HG03039 (cell line): ENCODE results near the gene MRPL40.
A peak's percentile ranks its signal among the peaks of the same experiment; 100 is the strongest.

Experiments used
- ATAC-seq: cut with Tn5 transposase; IDR thresholded peaks from one replicate; pipeline ENCODE4 v1.9.1; 2021; ENCODE audit warnings: mild to moderate bottlenecking, moderate library complexity; ENCODE audit not compliant: unreplicated experiment

MRPL40 gene

GRCh38 chr22:19457828-19458428 is 25.6 kb downstream of the MRPL40 start:
- ATAC-seq, result no peak

DNA sequence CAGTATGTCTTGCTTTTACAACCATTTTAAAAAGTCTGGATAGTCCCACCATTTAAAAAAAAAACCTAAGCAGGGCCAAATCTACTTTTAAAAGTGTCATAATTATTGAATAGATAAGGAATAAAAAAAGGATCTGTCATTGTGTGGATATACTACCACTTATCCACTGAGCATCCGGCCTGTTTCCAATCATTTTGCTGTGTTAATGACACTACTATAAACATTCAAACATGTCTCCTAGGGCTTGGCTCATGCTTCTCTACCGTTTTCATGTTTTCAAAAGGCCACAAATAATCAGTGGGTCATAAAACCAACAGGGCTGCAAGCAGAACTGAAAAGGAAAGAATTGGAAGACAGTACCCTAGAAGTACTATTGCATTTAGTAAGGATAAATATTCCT is 27.7 kb downstream of the MRPL40 start:
- ATAC-seq, result no peak

GRCh38 chr22:19461506-19461905 is 29.2 kb downstream of the MRPL40 start:
- no peak for ATAC-seq

GRCh38 chr22:19463008-19463407 is 30.7 kb downstream of the MRPL40 start:
- ATAC-seq, result no peak

GRCh38 chr22:19463491-19464469 is 31.4 kb downstream of the MRPL40 start:
- no peak for ATAC-seq

- ATAC-seq, result no peak
Measured at GRCh38 chr22:19464546-19464945, 32.2 kb downstream of the MRPL40 start.

DNA sequence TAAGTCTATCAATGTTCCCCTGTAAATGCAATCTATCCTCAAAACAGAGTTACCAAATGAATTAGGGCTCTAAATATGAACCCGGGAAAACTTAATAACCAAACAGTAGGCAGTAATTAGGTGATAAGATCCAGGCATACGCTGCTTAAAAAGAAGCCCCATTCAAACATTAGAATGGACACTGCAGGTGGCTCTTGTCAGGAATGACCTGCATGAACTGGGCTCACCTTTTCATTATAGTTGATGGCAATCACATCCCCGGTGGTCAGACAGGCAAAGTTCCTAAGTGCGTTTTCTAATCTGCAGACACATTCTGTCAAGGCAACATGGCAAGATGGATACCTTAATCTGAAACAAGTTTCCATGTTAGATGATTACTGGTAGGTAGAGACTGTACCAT is 32.6 kb downstream of the MRPL40 start:
- no peak for ATAC-seq

DNA sequence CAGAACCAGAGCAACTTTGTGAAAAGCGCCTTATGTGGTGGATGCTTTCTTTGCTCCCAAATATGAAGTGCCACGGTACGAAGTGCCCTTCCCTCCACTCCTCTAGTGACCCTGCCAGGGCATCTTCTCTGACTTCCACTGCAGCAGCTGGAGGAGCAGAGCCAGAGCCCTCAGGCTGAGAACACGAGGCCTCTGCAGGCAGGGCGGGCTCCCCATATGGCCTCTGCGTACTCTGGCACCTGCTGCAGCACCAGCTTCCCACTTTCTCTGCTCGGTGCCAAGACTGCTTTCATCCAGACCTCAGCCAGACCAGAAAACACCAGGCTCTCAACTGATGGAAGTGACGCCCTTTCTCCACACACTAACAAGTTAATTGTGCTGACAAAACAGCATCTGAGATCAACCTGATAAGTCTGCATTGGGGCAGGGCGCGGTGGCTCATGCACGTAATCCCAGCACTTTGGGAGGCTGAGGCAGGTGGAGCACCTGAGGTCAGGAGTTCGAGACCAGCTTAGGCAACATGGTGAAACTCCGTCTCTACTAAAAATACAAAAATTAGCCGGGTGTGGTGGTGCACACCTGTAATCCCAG is 33.9 kb downstream of the MRPL40 start:
- ATAC-seq, result no peak

GRCh38 chr22:19466848-19467752 is 34.8 kb downstream of the MRPL40 start:
- no peak for ATAC-seq

GRCh38 chr22:19467912-19468311 is 35.6 kb downstream of the MRPL40 start:
- no peak for ATAC-seq

- ATAC-seq, result no peak
Measured at GRCh38 chr22:19469421-19469820, 37.1 kb downstream of the MRPL40 start.

DNA sequence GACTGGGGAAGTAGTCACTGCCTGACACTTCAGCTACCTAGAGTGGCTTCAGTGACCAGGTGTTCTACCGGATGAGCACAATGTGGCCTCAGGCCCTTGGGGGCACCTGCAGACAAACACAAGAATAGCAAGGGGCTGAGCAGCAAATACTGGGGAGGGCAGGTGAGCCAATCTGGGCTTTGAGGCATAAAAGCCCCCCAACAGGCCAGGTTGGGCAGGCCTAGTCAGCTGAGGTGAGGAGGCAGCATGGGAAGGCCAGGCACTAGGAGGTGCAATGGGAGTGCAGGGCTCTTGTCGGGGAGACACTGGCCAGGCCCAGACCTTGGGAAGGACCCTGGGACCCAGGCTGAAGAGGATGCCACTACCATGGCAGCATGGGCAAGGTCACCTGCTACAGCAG is 37.7 kb downstream of the MRPL40 start:
- ATAC-seq, result no peak

- no peak for ATAC-seq
Measured at GRCh38 chr22:19471572-19471971, 39.2 kb downstream of the MRPL40 start.

- ATAC-seq, result no peak
Measured at GRCh38 chr22:19472233-19472632, 39.9 kb downstream of the MRPL40 start.

GRCh38 chr22:19473578-19473977 is 41.2 kb downstream of the MRPL40 start:
- no peak for ATAC-seq

DNA sequence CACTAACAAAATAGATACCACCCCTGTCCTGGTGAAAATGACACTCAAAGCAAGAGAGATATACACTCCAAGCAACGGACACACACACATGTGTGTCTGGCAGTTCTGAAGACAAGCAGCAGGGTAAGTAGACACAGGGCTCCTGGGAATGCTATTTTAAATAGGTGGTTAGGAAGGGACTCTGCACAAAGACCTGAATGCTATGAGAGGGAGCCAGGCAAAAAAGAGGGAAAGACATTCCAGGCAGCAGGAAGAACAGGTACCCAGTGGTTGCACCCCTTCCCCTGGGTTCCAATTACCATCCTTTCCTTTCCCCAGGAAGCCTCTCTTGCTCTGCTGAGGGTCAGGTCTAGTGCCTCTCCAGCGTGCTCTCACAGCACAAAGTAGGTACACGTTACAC is 43.7 kb downstream of the MRPL40 start:
- ATAC-seq, result no peak

DNA sequence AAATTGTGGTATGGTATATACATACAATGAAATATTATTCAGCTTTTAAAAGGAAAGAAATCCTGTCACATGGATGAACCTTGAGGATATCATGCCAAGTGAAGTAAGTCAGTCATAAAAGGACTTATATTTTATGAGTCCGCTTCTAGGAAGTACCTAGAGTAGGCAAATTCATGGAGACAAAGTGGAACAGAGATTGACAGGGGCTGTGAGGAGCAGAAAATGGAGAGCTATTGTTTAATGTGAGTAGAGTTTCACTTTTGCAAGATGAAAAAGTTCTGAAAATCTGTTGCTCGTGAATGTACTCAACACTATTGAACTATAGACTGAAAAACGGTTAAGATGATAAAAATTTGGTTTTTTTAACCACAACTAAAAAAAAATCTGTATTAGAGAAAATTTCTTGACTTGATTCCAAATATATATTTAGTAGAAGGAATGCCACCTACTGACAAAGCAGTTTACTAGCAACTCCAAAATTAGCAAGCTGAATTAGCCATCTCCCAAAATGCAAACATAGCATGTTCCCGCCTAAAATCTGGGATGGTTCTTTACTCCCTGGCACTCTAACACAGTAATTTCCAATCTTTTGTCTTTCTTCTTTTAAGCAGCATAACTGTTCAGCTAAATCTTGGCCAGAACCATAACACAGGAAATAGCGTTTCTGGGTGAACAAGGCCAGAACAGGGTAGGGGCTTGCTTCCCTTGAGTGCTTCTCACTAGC is 45.1 kb downstream of the MRPL40 start:
- ATAC-seq, result no peak

- ATAC-seq, result no peak
Measured at GRCh38 chr22:19478045-19478900, 45.9 kb downstream of the MRPL40 start.

- peak; percentile 40 for ATAC-seq
Measured at GRCh38 chr22:19478901-19479354, 46.6 kb downstream of the MRPL40 start, which contains the start of gene UFD1. Gene UFD1 (minus strand): TSS chr22:19479193. CDS start chr22:19479085, 108 bp downstream.
